Epithelial cell of esophagus (primary cell): Measurements from ENCODE around the gene LSAMP.

Experiments
- DNase-seq: peaks from one replicate; pipeline ENCODE4 v3.0.0; 2010; ENCODE audit warnings: low read depth
- H3K4me3 ChIP-seq: 2 replicates; pipeline ENCODE4 v1.5.1; 2011; ENCODE audit warnings: mild to moderate bottlenecking, low read length, control low read depth
- CTCF ChIP-seq: IDR thresholded peaks from 2 replicates; pipeline ENCODE4 v1.5.1; 2011; ENCODE audit warnings: low read depth, mild to moderate bottlenecking, low read length, control low read depth, inconsistent platforms; ENCODE audit not compliant: insufficient read depth; ENCODE audit errors: missing control alignments

LSAMP gene

GRCh38 chr3:116445311-116445841 lies at the start of gene LSAMP:
LSAMP (minus strand) TSS chr3:116445487.
- no peak within 1 kb of the TSS for H3K4me3 ChIP-seq
- TF ChIP-seq CTCF = no peak
- no peak for DNase-seq

DNA sequence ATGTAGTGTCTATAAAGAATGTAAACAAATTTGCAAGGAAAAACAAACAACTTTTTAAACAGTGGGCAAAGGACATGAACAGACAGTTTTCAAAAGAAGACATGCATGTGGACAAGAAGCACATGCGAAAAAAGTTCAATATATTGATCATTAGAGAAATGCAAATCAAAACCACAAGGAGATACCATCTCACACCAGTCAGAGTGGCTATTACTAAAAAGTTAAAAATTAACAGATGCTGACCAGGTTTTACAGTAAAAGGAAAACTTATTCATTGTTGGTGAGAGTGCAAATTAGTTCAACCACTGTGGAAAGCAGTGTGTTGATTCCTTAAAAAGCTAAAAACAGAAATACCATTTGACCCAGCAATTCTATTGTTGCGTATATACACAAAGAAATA lies 47.1 kb upstream of the LSAMP start:
- no peak for TF ChIP-seq CTCF
- no peak overlapping the region for H3K4me3 ChIP-seq
- DNase-seq = no peak

DNA sequence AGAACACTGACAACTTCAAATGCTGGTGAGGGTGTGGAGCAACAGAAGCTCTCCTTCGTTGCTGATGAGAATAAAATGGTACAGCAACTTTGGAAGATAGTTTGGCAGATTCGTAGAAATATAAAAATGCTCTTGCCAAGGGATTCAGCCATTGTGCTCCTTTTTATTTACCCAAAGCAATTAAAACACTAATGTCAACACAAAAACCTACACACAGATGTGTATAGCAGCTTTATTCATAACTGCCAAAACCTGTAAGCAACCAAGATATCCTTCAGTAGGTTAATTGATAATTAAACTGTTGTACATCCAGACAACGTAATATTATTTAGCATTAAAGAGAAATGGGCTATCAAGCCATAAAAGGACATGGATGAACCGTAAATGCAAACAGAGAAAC lies 37.8 kb upstream of the LSAMP start:
- no peak overlapping the region for H3K4me3 ChIP-seq
- TF ChIP-seq CTCF = no peak
- DNase-seq = no peak

GRCh38 chr3:116476691-116477090 lies 31.4 kb upstream of the LSAMP start:
- TF ChIP-seq CTCF = no peak

DNA sequence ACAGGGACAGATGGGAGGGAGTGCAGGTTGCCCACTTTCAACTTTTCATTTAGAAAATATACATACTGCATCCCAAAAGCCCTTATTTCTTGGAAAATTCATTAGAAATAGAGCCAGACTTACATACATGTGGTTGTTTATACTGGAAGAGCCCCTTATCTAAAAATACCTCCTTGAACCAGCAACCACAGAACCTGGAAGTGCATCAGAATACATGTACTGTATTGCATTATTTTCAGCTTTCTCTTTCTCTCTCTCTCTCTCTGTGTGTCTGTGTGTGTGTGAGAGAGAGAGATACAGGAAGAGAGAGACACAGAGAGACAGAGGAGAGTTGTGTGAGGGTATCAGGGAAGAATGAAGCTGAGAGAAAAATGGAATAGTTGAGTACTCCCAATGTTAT lies 29.5 kb upstream of the LSAMP start:
- no peak for TF ChIP-seq CTCF
- H3K4me3 ChIP-seq = no peak overlapping the region
- DNase-seq = no peak

More at GRCh38 chr3:116476691-116477090, 31.4 kb upstream of the LSAMP start:
- H3K4me3 ChIP-seq = no peak overlapping the region
- no peak for DNase-seq

DNA sequence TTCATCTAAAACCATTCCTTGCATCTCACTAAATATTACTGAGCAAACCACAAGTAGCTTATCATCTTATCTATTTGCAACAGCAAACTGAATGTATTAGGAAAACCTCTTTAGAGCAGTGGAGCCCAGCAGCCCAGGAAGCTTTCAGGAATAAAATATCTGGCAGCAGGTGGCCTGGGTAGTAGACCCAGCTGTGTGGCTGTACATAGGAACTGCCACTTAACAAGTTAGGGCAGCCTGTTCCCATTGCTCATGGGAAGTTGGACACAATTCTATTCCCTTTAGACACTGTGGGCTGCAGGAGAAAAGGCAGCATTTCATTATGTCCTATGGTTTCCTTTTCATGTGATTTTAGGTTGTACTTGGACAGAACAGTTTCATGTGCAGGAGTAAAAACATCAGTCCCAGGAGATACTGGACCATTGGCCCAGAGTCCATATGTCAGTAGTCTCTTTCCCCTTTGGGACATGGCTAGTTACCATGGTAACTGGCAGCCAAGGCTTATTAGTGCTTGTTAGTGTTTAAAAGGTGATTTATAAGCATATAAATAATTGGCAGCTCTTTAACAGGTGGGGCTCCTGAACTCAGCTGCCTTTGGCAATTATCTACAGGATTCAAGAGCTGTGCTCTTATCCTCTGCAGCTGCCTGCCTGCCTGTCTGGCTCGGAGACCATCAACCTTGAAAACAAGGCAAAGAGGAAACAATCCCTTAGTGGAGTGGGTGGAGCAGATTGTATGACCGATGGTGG lies 28.9 kb upstream of the LSAMP start:
- DNase-seq = no peak
- H3K4me3 ChIP-seq = no peak overlapping the region
- no peak for TF ChIP-seq CTCF

DNA sequence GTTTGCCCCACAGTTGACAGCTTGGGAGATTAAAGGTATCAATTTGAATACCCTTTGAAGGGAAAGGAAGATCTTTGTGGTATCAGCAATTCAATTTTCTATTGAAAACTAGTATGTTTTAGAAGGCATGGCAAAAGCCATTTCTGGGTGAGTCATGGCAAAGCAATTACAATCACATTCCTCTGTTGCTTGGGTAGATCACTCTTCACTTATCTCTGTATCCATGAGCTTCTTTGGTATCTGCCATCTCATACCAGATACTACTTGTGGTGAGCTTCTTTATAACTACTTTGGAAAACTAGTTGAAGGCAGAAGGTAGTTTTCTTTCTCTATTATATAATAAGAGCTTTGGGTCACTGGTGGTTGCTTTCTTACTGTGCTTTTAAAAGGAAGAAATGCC lies 28.3 kb upstream of the LSAMP start:
- TF ChIP-seq CTCF = no peak
- no peak overlapping the region for H3K4me3 ChIP-seq
- DNase-seq = no peak
